Neuronal stem cell (in vitro differentiated cells): ENCODE measurements around the gene AZU1.
"Not testable (repeated sequence)": the region's sequence is repeated elsewhere in the genome, so short reads cannot be mapped to it uniquely, and the experiment has no call there.

ENCODE experiments used
- DNase-seq: peaks from one replicate; pipeline ENCODE4 v3.0.0-alpha.2; 2013; ENCODE audit warnings: low spot score
- H2AFZ ChIP-seq: one replicate; pipeline ENCODE4 v1.6.1; 2013; ENCODE audit warnings: mild to moderate bottlenecking, low read length, inconsistent platforms
- H2AK5ac ChIP-seq: 2 replicates; pipeline ENCODE4 v1.6.1; 2013; ENCODE audit warnings: low read depth, mild to moderate bottlenecking, inconsistent platforms, low read length, moderate library complexity, mixed read lengths
- H2BK120ac ChIP-seq: 2 replicates; pipeline ENCODE4 v1.6.1; 2013; ENCODE audit warnings: low read depth, mild to moderate bottlenecking, inconsistent platforms, low read length, moderate library complexity, mixed read lengths
- H2BK12ac ChIP-seq: one replicate; pipeline ENCODE4 v1.6.1; 2013; ENCODE audit warnings: low read length, inconsistent platforms
- H2BK15ac ChIP-seq: 2 replicates; pipeline ENCODE4 v1.6.1; 2013; ENCODE audit warnings: mild to moderate bottlenecking, low read length, inconsistent platforms, mixed read lengths
- H2BK5ac ChIP-seq: one replicate; pipeline ENCODE4 v1.6.1; 2013; ENCODE audit warnings: inconsistent platforms, mild to moderate bottlenecking, low read length, moderate library complexity
- H3K14ac ChIP-seq: one replicate; pipeline ENCODE4 v1.6.1; 2013; ENCODE audit warnings: low read length, inconsistent platforms
- H3K18ac ChIP-seq: 2 replicates; pipeline ENCODE4 v1.6.1; 2013; ENCODE audit warnings: low read length, inconsistent platforms
- H3K23ac ChIP-seq: 2 replicates; pipeline ENCODE4 v1.6.1; 2013; ENCODE audit warnings: low read depth, mild to moderate bottlenecking, mixed read lengths, low read length, inconsistent platforms; ENCODE audit not compliant: poor library complexity
- H3K27ac ChIP-seq: replicated peaks from 3 replicates; pipeline ENCODE4 v1.5.1; 2013; ENCODE audit warnings: low read length, inconsistent platforms
- H3K27me3 ChIP-seq, 3 experiments: 2 replicates each; pipeline ENCODE4 v1.6.1; 2013; ENCODE audit warnings: low read length in 3 of 3, mild to moderate bottlenecking in 2 of 3, inconsistent platforms in 1 of 3, low read depth in 1 of 3, mixed read lengths in 1 of 3, moderate library complexity in 1 of 3; ENCODE audit not compliant: control insufficient read depth in 3 of 3, insufficient read depth in 3 of 3
- H3K36me3 ChIP-seq, 2 donors: replicated peaks in 1 of 2; 2 replicates each; pipeline ENCODE4 v1.6.1; 2013; ENCODE audit warnings: low read length in 2 of 2; ENCODE audit not compliant: control insufficient read depth in 2 of 2, insufficient read depth in 2 of 2
- H3K4ac ChIP-seq: 2 replicates; pipeline ENCODE4 v1.6.1; 2013; ENCODE audit warnings: inconsistent platforms, mild to moderate bottlenecking, low read length, moderate library complexity
- H3K4me1 ChIP-seq, 2 donors: 1 replicate in 1 of 2; 2 replicates in 1 of 2; pipeline ENCODE4 v1.6.1; 2013; ENCODE audit warnings: low read length in 2 of 2, low read depth in 1 of 2; ENCODE audit not compliant: control insufficient read depth in 2 of 2, insufficient read depth in 1 of 2
- H3K4me2 ChIP-seq: one replicate; pipeline ENCODE4 v1.6.1; 2013; ENCODE audit warnings: mild to moderate bottlenecking, low read length, inconsistent platforms; ENCODE audit not compliant: insufficient read depth, poor library complexity, severe bottlenecking
- H3K4me3 ChIP-seq, 2 donors: 2 replicates each; pipeline ENCODE4 v1.5.1; 2013; ENCODE audit warnings: low read length in 2 of 2, mild to moderate bottlenecking in 2 of 2, inconsistent platforms in 1 of 2, moderate library complexity in 1 of 2
- H3K79me1 ChIP-seq: one replicate; pipeline ENCODE4 v1.6.1; 2013; ENCODE audit warnings: low read depth, mild to moderate bottlenecking, inconsistent platforms, low read length, moderate library complexity
- H3K9ac ChIP-seq: one replicate; pipeline ENCODE4 v1.6.1; 2013; ENCODE audit warnings: mild to moderate bottlenecking, low read depth, low read length, inconsistent platforms; ENCODE audit not compliant: poor library complexity
- H3K9me3 ChIP-seq, 2 donors: replicated peaks in 1 of 2; 2 replicates each; pipeline versions ENCODE3 to v1.6.1; 2013; ENCODE audit warnings: low read length in 2 of 2, mild to moderate bottlenecking in 2 of 2, inconsistent platforms in 1 of 2, low read depth in 1 of 2, mixed read lengths in 1 of 2, moderate library complexity in 1 of 2; ENCODE audit not compliant: control insufficient read depth in 2 of 2, insufficient read depth in 1 of 2
- H4K8ac ChIP-seq: one replicate; pipeline ENCODE4 v1.6.1; 2013; ENCODE audit warnings: low read depth, mild to moderate bottlenecking, inconsistent platforms, low read length, moderate library complexity
- H4K91ac ChIP-seq: one replicate; pipeline ENCODE4 v1.6.1; 2013; ENCODE audit warnings: low read length, low read depth, mild to moderate bottlenecking, inconsistent platforms; ENCODE audit not compliant: poor library complexity
- WGBS, 2 donors: extraction: QIAGEN DNeasy Blood & Tissue Kit; methylation state at CpG; one replicate each; pipeline ENCODE4 v1.1.7; 2013; ENCODE audit warnings: missing lambda C conversion rate in 2 of 2, mixed read lengths in 1 of 2; ENCODE audit not compliant: insufficient read length in 2 of 2, insufficient replicate concordance in 1 of 2; ENCODE audit errors: extremely low coverage in 2 of 2; 5-methylcytosine and 5-hydroxymethylcytosine counted together

AZU1 gene

DNA sequence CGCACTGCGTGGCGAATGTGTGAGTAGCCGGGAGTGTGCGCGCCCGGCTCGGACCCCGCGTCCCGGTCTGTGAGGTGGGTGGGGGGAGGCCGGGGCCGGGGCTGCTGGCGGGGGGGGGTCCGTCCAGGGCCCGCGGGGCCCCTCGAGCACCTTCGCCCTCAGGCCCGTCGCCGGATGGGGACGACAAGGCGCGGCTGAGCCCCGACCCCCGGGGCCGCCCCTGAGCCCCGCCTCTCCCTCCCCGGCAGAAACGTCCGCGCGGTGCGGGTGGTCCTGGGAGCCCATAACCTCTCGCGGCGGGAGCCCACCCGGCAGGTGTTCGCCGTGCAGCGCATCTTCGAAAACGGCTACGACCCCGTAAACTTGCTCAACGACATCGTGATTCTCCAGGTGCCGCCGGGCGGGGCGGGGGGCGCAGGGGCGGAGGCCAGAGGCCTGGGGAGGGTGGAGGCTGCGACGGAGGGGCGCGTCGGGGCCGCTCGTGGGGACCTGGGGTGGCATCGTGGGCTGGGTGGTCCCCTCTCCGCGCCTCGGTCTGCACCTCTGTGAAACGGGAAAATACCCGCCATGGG lies 25.5 kb downstream of the AZU1 start:
- H3K9me3 ChIP-seq, result no peaks in the 10 kb centered on the region
- H3K4me3 ChIP-seq, result no peak overlapping the region
- H3K4me2 ChIP-seq, result no peak overlapping the region
- H3K18ac ChIP-seq, result no peak overlapping the region
- no peak overlapping the region for H2AFZ ChIP-seq
- no peak overlapping the region for H3K9ac ChIP-seq
- no peak overlapping the region for H3K14ac ChIP-seq
- H3K4me1 ChIP-seq, result peaks cover 0 to 3% of the 10 kb centered on the region in 2 donors
- no peak overlapping the region for H3K27ac ChIP-seq
- no peaks in the 10 kb centered on the region for H3K79me1 ChIP-seq
- WGBS, 2 donors, result no CpG with 5 or more reads among the region's 67 CpGs
- no peak overlapping the region for H3K23ac ChIP-seq
- H4K91ac ChIP-seq, result no peak overlapping the region
- no peak for DNase-seq
- H3K36me3 ChIP-seq, result no peaks in the 10 kb centered on the region
- no peak overlapping the region for H2BK15ac ChIP-seq
- no peak overlapping the region for H3K4ac ChIP-seq
- H3K27me3 ChIP-seq, result peaks cover 0 to 6% (median 0%) of the 10 kb centered on the region in 3 experiments
- no peak overlapping the region for H4K8ac ChIP-seq
- H2BK12ac ChIP-seq, result no peak overlapping the region
- no peak overlapping the region for H2BK120ac ChIP-seq
- no peak overlapping the region for H2BK5ac ChIP-seq
- peak overlapping the region; percentile 46 for H2AK5ac ChIP-seq

DNA sequence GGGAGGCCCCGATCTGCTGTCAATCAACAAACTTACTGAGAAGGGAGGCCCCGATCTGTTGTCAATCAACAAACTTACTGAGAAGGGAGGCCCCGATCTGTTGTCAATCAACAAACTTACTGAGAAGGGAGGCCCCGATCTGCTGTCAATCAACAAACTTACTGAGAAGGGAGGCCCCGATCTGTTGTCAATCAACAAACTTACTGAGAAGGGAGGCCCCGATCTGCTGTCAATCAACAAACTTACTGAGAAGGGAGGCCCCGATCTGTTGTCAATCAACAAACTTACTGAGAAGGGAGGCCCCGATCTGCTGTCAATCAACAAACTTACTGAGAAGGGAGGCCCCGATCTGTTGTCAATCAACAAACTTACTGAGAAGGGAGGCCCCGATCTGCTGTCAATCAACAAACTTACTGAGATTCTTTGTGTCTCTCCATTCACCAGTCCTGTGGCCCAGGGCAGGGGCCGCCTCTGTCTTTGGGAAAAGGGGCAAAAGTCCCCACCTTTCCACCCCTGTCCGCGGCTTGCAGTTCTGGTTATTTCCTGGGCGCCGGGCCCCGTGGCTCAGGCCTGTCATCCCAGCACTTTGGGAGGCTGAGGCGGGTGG lies 26.1 kb downstream of the AZU1 start:
- H3K36me3 ChIP-seq, H3K4me1 ChIP-seq, H3K9me3 ChIP-seq, H2BK12ac ChIP-seq, H2BK120ac ChIP-seq, H2BK15ac ChIP-seq, H2AFZ ChIP-seq, H3K14ac ChIP-seq, H3K4me2 ChIP-seq, H4K91ac ChIP-seq, H3K27ac ChIP-seq, H3K9ac ChIP-seq, H3K18ac ChIP-seq, H3K27me3 ChIP-seq, H4K8ac ChIP-seq, H3K79me1 ChIP-seq, H3K4ac ChIP-seq, H3K23ac ChIP-seq, H2BK5ac ChIP-seq, H2AK5ac ChIP-seq, H3K4me3 ChIP-seq, DNase-seq: not testable (repeated sequence)
- no CpG with 5 or more reads among the region's 17 CpGs for WGBS, 2 donors

DNA sequence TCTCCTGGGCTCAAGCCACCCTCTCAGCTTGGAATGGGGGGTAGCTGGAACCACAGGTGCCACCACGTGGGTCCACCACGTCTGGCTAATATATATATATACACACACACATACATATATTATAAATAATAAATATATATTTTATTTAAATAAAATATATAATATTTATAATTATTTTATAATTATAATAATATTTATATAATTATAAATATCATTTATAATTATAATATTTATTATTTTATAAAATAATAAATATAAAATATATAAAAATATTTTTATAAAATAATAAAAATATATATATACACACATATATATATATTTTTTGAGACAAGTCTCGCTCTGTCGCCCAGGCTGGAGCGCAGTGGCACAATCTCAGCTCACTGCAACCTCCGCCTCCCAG lies 26.9 kb downstream of the AZU1 start:
- Histone ChIP-seq H3K9me3 (peaks cover 0 to 2% of the 10 kb centered on the region in 2 donors), H2AK5ac (no peak overlapping the region), H3K9ac (no peak overlapping the region), H3K4ac (no peak overlapping the region), H2AFZ (no peak overlapping the region), H3K4me3 (no peak overlapping the region), H3K4me2 (no peak overlapping the region), H4K91ac (no peak overlapping the region), H2BK120ac (no peak overlapping the region), H3K18ac (no peak overlapping the region), H2BK12ac (no peak overlapping the region), H3K27ac (no peak overlapping the region), H2BK15ac (no peak overlapping the region), H3K4me1 (peaks cover 0 to 6% of the 10 kb centered on the region in 2 donors), H2BK5ac (no peak overlapping the region), H3K14ac (no peak overlapping the region), H4K8ac (no peak overlapping the region), H3K79me1 (no peaks in the 10 kb centered on the region), H3K36me3 (no peaks in the 10 kb centered on the region), H3K23ac (no peak overlapping the region), H3K27me3 (peaks cover 0 to 11% (median 11%) of the 10 kb centered on the region in 3 experiments)
- WGBS, 2 donors, result no CpG with 5 or more reads among the region's 6 CpGs
- no peak for DNase-seq

DNA sequence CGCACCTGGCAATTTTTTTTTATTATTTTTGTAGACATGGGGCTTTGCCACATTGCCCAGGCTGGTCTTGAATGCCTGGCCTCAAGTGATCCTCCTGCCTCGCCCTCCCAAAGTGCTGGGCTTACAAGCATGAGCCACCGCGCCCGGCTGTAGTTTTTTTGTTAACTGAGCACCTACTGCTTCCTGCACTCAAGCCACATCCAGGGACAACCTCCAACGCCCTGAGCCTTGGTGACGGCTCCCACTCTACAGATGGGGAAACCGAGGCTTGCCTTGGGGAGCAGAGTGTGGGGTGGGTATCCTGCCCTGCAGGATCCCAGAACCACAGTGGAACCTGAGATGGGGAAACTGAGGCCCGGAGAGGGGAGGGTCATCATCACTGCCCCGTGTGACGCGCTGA lies 27.5 kb downstream of the AZU1 start:
- H3K27me3 ChIP-seq, result peaks cover 3 to 17% (median 17%) of the 10 kb centered on the region in 3 experiments
- peaks cover 2% of the 10 kb centered on the region for H3K79me1 ChIP-seq
- WGBS, 2 donors, result no CpG with 5 or more reads among the region's 12 CpGs
- peak overlapping the region; percentile 99 for H3K14ac ChIP-seq
- H3K9me3 ChIP-seq, result peaks cover 0 to 2% of the 10 kb centered on the region in 2 donors
- H2BK5ac ChIP-seq, result no peak overlapping the region
- no peak overlapping the region for H3K9ac ChIP-seq
- peak overlapping the region; percentile 66 for H2AK5ac ChIP-seq
- H2BK120ac ChIP-seq, result no peak overlapping the region
- H3K36me3 ChIP-seq, result no peaks in the 10 kb centered on the region
- H2BK15ac ChIP-seq, result no peak overlapping the region
- H4K91ac ChIP-seq, result no peak overlapping the region
- no peak overlapping the region for H2AFZ ChIP-seq
- H2BK12ac ChIP-seq, result no peak overlapping the region
- no peak overlapping the region for H3K4me3 ChIP-seq
- H3K23ac ChIP-seq, result peak overlapping the region; percentile 98
- H4K8ac ChIP-seq, result no peak overlapping the region
- H3K18ac ChIP-seq, result peak overlapping the region; percentile 89
- no peak overlapping the region for H3K4me2 ChIP-seq
- no peak for DNase-seq
- H3K27ac ChIP-seq, result no peak overlapping the region
- no peak overlapping the region for H3K4ac ChIP-seq
- H3K4me1 ChIP-seq, result peaks cover 0 to 6% of the 10 kb centered on the region in 2 donors
